GM12873 (cell line): ENCODE results near the gene PPAT.

Experiments
- TF ChIP-seq, protein P1 (sequence below): IDR thresholded peaks from 2 replicates; pipeline ENCODE4 v1.5.1; 2012; ENCODE audit warnings: low read depth, mild to moderate bottlenecking, moderate library complexity, low read length, control low read depth; ENCODE audit not compliant: insufficient read depth; ENCODE audit errors: missing control alignments

The PPAT gene

DNA sequence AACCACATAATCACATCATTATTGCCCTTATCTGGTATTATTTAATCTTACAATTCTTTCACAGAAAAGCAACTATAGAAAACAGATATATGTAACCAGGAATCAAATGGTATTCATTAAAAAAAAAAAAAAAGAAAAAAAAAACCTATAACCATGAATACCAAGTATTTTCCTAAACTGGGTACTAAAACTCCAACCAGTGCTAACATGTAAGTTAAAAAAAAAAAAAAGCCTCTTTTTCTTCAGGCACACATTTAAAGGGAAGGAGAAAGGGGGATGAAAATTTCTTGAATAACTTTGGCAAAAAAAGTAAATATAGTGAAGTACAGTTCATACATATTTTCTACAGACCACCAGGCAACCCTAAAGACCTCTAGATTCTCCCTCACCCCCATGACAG lies 2.1 kb downstream of the PPAT start:
- TF ChIP-seq, protein P1, sequence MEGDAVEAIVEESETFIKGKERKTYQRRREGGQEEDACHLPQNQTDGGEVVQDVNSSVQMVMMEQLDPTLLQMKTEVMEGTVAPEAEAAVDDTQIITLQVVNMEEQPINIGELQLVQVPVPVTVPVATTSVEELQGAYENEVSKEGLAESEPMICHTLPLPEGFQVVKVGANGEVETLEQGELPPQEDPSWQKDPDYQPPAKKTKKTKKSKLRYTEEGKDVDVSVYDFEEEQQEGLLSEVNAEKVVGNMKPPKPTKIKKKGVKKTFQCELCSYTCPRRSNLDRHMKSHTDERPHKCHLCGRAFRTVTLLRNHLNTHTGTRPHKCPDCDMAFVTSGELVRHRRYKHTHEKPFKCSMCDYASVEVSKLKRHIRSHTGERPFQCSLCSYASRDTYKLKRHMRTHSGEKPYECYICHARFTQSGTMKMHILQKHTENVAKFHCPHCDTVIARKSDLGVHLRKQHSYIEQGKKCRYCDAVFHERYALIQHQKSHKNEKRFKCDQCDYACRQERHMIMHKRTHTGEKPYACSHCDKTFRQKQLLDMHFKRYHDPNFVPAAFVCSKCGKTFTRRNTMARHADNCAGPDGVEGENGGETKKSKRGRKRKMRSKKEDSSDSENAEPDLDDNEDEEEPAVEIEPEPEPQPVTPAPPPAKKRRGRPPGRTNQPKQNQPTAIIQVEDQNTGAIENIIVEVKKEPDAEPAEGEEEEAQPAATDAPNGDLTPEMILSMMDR = no peak

DNA sequence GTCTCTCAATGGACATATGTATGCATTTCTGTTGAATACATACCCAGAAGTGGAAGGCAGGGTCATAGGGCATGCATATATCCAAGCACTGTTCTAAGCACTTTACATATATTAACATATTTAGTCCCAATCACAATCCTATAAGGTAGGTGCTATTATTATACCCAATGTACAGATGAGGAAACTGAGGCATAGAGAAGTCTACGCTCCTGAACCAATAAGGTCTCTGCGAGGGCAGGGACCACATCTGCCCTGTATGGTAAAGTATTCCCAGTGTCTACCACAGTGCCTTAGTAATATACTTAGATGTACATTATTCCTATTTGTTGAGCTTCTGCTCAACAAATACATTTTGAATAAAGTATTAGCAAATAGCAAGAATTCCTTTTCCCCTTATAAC lies 5.2 kb downstream of the PPAT start:
- TF ChIP-seq, protein P1 = no peak

DNA sequence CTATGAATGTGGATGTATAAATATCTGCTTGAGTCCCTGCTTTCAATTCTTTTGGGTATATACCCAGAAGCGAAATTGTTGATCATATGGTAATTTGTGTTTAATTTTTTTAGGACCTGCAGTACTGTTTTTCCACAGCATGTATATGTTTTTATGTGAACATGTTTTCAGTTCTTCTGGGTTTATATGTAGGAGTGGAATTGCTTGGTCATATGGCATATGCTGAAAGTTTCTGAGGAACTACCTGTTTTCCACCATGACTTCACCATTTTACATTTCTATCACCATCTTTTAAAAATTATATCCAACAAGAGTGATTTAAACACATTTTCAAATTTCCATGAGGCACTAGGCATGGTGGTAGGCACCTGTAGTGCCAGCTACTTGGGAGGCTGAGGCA lies 8.2 kb downstream of the PPAT start:
- TF ChIP-seq, protein P1 = no peak

DNA sequence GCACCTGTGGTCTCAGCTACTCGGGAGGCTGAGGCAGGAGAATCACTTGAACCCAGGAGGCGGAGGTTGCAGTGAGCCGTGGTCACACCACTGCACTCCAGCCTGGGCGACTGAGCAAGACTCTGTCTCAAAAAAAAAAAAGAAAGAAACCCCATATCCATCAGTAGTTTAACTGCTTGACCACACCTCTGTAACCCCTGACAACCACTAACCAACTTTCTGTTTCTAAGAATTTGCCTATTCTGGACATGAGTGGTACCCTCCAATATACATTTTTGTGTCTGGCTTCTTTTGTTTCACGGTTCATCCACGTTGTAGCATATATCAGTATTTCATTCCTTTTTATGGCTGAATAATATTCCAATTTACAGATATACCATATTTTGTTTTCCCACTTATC lies 9.1 kb downstream of the PPAT start:
- TF ChIP-seq, protein P1 = no peak

DNA sequence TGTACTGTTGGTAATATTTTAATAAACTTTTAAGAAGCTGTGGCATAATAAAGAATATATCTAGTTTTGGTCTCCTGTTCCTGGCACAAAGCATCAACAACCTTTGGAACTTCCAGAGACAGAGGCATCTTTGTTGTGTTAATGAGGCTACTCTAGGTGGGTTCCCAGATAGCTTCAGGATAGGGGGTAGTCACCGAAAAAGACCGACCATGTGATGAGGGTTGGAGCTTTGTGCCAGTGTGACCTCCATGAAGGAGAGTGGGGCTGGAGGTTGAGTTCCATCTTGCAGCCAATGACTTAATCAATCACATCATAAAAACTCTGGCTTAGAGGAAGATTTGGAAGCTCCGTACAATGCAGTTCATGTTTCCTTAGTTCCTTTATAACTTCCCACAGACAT lies 9.9 kb downstream of the PPAT start:
- TF ChIP-seq, protein P1 = no peak

DNA sequence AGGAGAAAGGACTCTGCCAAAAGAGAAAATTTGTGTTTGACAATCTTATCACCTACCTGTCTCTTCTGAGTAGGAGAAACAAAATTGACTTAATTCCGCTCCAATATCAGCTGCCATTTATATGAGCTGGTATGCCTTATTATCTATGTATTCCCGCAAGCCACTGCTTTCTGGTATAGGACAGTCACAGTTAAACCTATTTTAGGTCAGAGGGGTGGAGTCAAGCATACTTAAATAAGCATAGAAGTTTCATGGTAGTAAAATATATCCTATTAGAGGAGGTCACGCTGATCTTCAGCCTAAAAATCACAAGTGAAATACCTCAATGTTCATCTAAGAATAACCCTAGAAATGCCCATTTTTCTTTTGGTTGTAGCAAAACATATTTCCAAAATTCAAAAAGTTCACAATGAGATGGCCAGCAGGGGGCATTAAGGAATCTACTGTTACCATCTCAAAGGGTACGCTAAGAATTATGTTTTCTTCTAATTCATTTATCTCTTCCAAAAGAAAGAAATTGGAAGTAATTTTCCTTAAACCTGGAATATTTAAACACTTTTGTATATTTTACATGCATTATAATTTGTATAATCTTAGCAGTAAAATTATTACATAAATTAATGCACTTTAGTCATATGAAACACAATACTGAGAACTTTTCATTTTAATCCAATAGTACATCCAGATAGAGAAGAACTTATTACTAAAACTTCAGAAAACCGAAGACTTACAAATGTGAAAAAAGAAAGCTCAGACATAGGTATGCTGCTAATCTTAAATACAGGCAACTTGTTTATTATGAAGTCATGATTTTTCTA lies 10.5 kb downstream of the PPAT start:
- TF ChIP-seq, protein P1 = peak; percentile 45

DNA sequence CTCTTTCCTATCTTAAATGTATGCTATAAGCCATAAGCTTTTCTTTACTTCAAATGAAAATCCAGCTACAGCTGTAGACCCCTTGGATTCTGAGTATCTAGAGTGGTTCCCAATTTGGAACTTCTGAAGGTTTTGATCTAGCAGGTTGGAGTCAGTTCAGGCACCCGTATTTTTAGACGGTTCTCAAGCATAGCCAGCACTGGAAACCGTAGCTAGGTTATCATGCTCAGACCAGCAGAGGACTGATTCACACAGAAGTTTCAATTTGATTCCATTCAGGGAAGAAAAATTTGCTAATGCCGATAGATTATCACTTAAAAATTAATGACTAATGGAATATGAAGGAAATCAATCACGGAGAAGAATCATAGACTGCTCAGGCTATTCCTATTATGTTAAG lies 11.2 kb downstream of the PPAT start:
- TF ChIP-seq, protein P1 = no peak

DNA sequence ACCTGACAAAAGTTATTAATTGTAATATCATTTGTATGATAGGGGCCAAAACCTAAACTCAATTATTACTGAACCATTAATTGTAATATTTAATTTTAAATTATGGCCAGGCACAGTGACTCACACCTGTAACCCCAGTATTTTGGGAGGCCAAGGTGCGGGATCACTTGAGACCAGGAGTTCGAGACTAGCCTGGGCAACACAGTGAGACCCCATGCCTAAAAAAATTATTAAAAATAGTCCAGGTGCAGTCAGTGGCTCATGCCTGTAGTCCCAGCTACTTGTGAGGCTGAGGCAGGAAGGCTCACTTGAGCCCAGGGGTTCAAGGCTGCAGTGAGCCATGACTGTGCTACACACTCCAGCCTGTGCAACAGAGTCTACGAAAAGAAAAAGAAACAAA lies 18.0 kb downstream of the PPAT start:
- TF ChIP-seq, protein P1 = no peak
